GM12878 (cell line): ENCODE data around the gene PADI1. TPM values are rescaled to one million over a fixed set of nuclear protein-coding genes. Genes with fewer than 3 reads are reported as not detected.
A peak's percentile ranks its signal among the peaks of the same experiment; 100 is the strongest.

ENCODE experiments used
- ATAC-seq: fragments of 200-7000 bp; cut with Tn5 transposase; 3 replicates; pipeline ENCODE4 v1.9.1; 2020; ENCODE audit warnings: mild to moderate bottlenecking, moderate library complexity
- BruUV-seq: library from RNA; stranded (reverse); fragments of 400-500 nt; replicated peaks from 2 replicates; lab custom pipeline; 2021; lab: Mats Ljungman, UMichigan
- CTCF ChIA-PET: fragments of 300-600 bp; sonication (Branson Sonifier 250); formaldehyde crosslinking; extraction: SDS; loops from one replicate; lab custom pipeline; 2021; ENCODE audit warnings: inconsistent platforms; lab: Yijun Ruan, JAX
- POLR2A ChIA-PET: fragments of 350-600 bp; formaldehyde crosslinking; extraction: SDS; loops from one replicate; lab custom pipeline; 2021; ENCODE audit warnings: inconsistent platforms; lab: Charles Lee
- RAD21 ChIA-PET: fragments of 300-600 bp; sonication (Branson Sonifier 250); formaldehyde crosslinking; loops from one replicate; lab custom pipeline; 2023; ENCODE audit warnings: antibody characterized with exemption; ENCODE audit not compliant: unreplicated experiment; lab: Charles Lee
- SMC1A ChIA-PET: fragments of 300-600 bp; sonication (Branson Sonifier 250); formaldehyde crosslinking; loops from one replicate; lab custom pipeline; 2023; ENCODE audit not compliant: unreplicated experiment, uncharacterized antibody; lab: Charles Lee
- DNase-seq: peaks from one replicate; pipeline ENCODE4 v3.0.0-alpha.2; 2011; ENCODE audit warnings: low read depth, low spot score
- FAIRE-seq: peaks from 3 replicates; lab custom pipeline; 2011; peaks lifted over from hg19 to GRCh38; lab: Jason Lieb, UNC
- H2AFZ ChIP-seq: 2 replicates; pipeline ENCODE4 v1.6.0; 2011; ENCODE audit warnings: low read depth, low read length, control low read depth; ENCODE audit not compliant: control insufficient read depth
- H3K27ac ChIP-seq: 2 replicates; pipeline ENCODE4 v1.5.1; 2011; ENCODE audit warnings: control low read depth; ENCODE audit not compliant: control insufficient read depth, insufficient read depth
- H3K27me3 ChIP-seq, 2 experiments: replicated peaks in 1 of 2; 2 replicates each; pipeline versions ENCODE4 v1.6.0 to v1.6.1; 2011; ENCODE audit warnings: low read length in 1 of 2; ENCODE audit not compliant: control insufficient read depth in 2 of 2, insufficient read depth in 2 of 2
- H3K36me3 ChIP-seq, 2 experiments: 2 replicates each; pipeline ENCODE4 v1.5.1; 2011; ENCODE audit warnings: low read length in 1 of 2; ENCODE audit not compliant: control insufficient read depth in 2 of 2, insufficient read depth in 2 of 2
- H3K4me1 ChIP-seq: 2 replicates; pipeline ENCODE4 v1.6.1; 2011; ENCODE audit warnings: mild to moderate bottlenecking, low read length, moderate library complexity, mixed read lengths; ENCODE audit not compliant: control insufficient read depth, insufficient read depth
- H3K4me2 ChIP-seq: 2 replicates; pipeline ENCODE4 v1.6.0; 2011; ENCODE audit warnings: control low read depth; ENCODE audit not compliant: control insufficient read depth, insufficient read depth
- H3K4me3 ChIP-seq: fragments of 200-600 bp; sonication (generic); 2 replicates; pipeline ENCODE4 v1.5.1; 2016
- H3K79me2 ChIP-seq: 2 replicates; pipeline ENCODE4 v1.6.0; 2011; ENCODE audit warnings: low read length; ENCODE audit not compliant: control insufficient read depth, insufficient read depth
- H3K9ac ChIP-seq: 2 replicates; pipeline ENCODE4 v1.8.0; 2011; ENCODE audit warnings: low read length, control low read depth, mixed read lengths; ENCODE audit not compliant: control insufficient read depth, insufficient read depth
- H3K9me3 ChIP-seq: replicated peaks from 3 replicates; pipeline ENCODE4 v1.5.1; 2011; ENCODE audit warnings: mild to moderate bottlenecking, low read length; ENCODE audit not compliant: control insufficient read depth, insufficient read depth
- H4K20me1 ChIP-seq: 2 replicates; pipeline ENCODE4 v1.6.0; 2011; ENCODE audit not compliant: control insufficient read depth, insufficient read depth
- BACH1 ChIP-seq: fragments of 450-650 bp; IDR thresholded peaks from 2 replicates; pipeline ENCODE4 v1.6.1; 2017; ENCODE audit warnings: mild to moderate bottlenecking, borderline replicate concordance
- BHLHE40 ChIP-seq, 2 experiments: fragments of 450-650 bp in 1 of 2; IDR thresholded peaks; 2 replicates each; pipeline ENCODE4 v1.6.1; 2011 to 2017; ENCODE audit warnings: low read depth in 2 of 2, borderline replicate concordance in 1 of 2, improper control_type of control experiment in 1 of 2, low read length in 1 of 2, mild to moderate bottlenecking in 1 of 2
- CBFB ChIP-seq: IDR thresholded peaks from 2 replicates; pipeline ENCODE4 v1.6.1; 2016; ENCODE audit warnings: antibody characterized with exemption, low read depth
- ELK1 ChIP-seq: IDR thresholded peaks from 2 replicates; pipeline ENCODE4 v1.6.1; 2012; ENCODE audit warnings: low read depth, low read length, improper control_type of control experiment
- JUNB ChIP-seq: IDR thresholded peaks from 2 replicates; pipeline ENCODE4 v1.6.1; 2016; ENCODE audit warnings: antibody characterized with exemption, mild to moderate bottlenecking
- MEF2B ChIP-seq: fragments of 450-650 bp; IDR thresholded peaks from 2 replicates; pipeline ENCODE4 v1.6.1; 2018; ENCODE audit warnings: mild to moderate bottlenecking, moderate library complexity; ENCODE audit not compliant: partially characterized antibody, poor library complexity, severe bottlenecking
- MTA3 ChIP-seq: IDR thresholded peaks from 2 replicates; pipeline ENCODE4 v1.6.1; 2012; ENCODE audit warnings: low read length, inconsistent platforms, borderline replicate concordance
- NR2C2 ChIP-seq: IDR thresholded peaks from 2 replicates; pipeline ENCODE4 v1.6.1; 2011; ENCODE audit warnings: borderline replicate concordance, low read depth; ENCODE audit not compliant: control insufficient read depth, insufficient read length
- NR2F1 ChIP-seq: fragments of 450-650 bp; conservative IDR thresholded peaks from 2 replicates; pipeline ENCODE4 v1.6.1; 2017; ENCODE audit warnings: mild to moderate bottlenecking
- POLR2AphosphoS2 ChIP-seq: IDR thresholded peaks from 2 replicates; pipeline ENCODE4 v1.6.1; 2011; ENCODE audit warnings: low read depth, mild to moderate bottlenecking, low read length, improper control_type of control experiment, moderate library complexity
- ZBTB11 ChIP-seq: fragments of 450-650 bp; formaldehyde crosslinking; IDR thresholded peaks from 2 replicates; pipeline ENCODE4 v1.5.0; 2022; ENCODE audit warnings: mild to moderate bottlenecking, missing genetic modification characterization
- ZNF274 ChIP-seq: IDR thresholded peaks from one replicate; pipeline ENCODE4 v1.8.0; 2011; ENCODE audit not compliant: insufficient read length, insufficient read depth
- WGBS: methylation state at CpG from one replicate; pipeline ENCODE4 v1.1.6; 2016; ENCODE audit warnings: low lambda C conversion rate; ENCODE audit not compliant: insufficient replicate concordance, insufficient coverage; ENCODE audit errors: missing lambda C conversion rate; 5-methylcytosine and 5-hydroxymethylcytosine counted together
- in situ Hi-C: fragments of 300-500 bp; cut with MboI; formaldehyde crosslinking; loops from 9 replicates; pipeline ENCODE4 v1.14.3; 2018; ENCODE audit warnings: mixed read lengths
- intact Hi-C: fragments of 100-400 bp; cut with micrococcal nuclease; formaldehyde crosslinking; loops from one replicate; pipeline ENCODE4 v1.14.2; 2022; ENCODE audit not compliant: unreplicated experiment
- polyA plus RNA-seq, 11 experiments: library from polyadenylated mRNA; depleted of rRNA in 4 of 11; unstranded in 6 of 11; stranded (reverse) in 5 of 11; fragments of >200 nt; fragmentation: Nextera tagmentation in 4 of 11; fragmentation: Illumina TruSeq in 1 of 11; extraction: Ambion mirVana in 4 of 11; extraction: Trizol in 1 of 11; gene quantifications; 1 replicate in 1 of 11; 2 replicates in 10 of 11; pipeline versions ENCODE4 v1.2.1 to v1.2.3, GENCODE V29; 2011 to 2016; ENCODE audit warnings: inconsistent platforms in 2 of 11, missing spikeins in 2 of 11, low read depth in 1 of 11
- total RNA-seq, 4 experiments: library from RNA; depleted of rRNA in 3 of 4; stranded (reverse); fragments of >200 nt in 3 of 4; fragmentation: Illumina TruSeq in 1 of 4; extraction: Trizol in 1 of 4; gene quantifications; 2 replicates each; pipeline versions ENCODE4 v1.2.1 to v1.2.3, GENCODE V29; 2013 to 2021

PADI1 gene
- total and polyA plus RNA-seq, 10 of the 15 experiments (the other 5 are each of a cell fraction or from before 2014, with no cell fraction given): 0.05 TPM; not detected in 9

DNA sequence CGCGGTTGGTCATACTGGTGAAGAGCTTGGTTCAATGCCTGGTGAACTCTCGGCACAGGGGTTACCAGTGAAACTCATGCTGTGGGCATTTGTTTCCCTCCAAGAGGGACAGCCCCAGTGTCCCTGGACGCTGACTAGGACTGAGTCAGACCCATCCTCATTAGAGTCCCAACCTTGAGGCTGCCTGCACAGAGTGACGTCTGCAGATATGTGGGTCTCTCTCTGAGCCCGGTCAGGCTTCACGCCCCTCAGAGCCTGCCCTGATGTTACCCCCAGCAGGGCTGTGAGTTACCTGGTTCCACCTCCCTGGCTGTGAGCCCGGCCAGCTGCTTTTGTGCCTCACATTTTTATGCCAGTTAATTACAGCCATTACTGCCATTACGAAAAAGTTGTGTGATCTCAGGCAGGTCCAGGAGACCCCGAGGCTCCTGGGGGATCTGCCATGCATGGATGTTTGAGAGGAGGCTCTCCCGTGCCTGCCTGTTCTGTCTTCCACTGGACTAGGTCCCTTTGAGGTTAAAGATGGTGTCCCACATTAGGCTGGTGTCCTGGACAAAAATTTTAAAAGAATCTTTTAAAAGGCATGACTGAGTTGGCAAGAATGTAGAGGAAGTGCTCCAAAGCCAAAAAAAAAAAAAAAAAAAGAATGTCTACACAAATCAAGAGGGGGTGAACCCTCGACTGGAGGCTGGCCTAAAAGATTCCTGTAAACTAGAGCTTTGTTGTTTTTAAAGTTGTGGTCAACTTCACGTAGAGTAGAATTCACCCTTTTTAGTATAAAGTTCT, 36.6 kb upstream of the PADI1 start:
- in situ Hi-C loops (no loop called here), intact Hi-C loops (no loop called here)
- H3K4me3 ChIP-seq: no peak overlapping the region
- H3K9me3 ChIP-seq: no peaks in the 10 kb centered on the region; the same call in 2 of the 3 replicates
- H3K27me3 ChIP-seq: no peaks in the 10 kb centered on the region
- ChIA-PET POLR2A (no interaction called here), CTCF (interaction anchor here (1.2 kb wide), 1 partner anchor 15 kb away, joined by 3 read pairs; no protein-coding TSS in a partner anchor), SMC1A (no interaction called here), RAD21 (interaction anchor here (0.8 kb wide), 1 partner anchor 27 kb away, joined by 4 read pairs; no protein-coding TSS in a partner anchor)
- H3K4me2 ChIP-seq: no peak overlapping the region
- 27% methylated on average over 13 of the region's 13 CpGs for WGBS
- no peaks in the 10 kb centered on the region for H3K79me2 ChIP-seq
- DNase-seq: no peak
- no TSS peak for BruUV-seq
- no peaks in the 10 kb centered on the region for H3K36me3 ChIP-seq
- H2AFZ ChIP-seq: no peak overlapping the region
- ATAC-seq: peak; percentile 78
- FAIRE-seq: no peak
- no peaks in the 10 kb centered on the region for H4K20me1 ChIP-seq
- H3K9ac ChIP-seq: no peak overlapping the region
- H3K27ac ChIP-seq: no peak overlapping the region
- no peaks in the 10 kb centered on the region for H3K4me1 ChIP-seq
- TF ChIP-seq BHLHE40 (IDR thresholded peaks at IDR 0.05; ENCODE audit: borderline replicate concordance in 1 of 2, low read depth in 2 of 2, low read length in 1 of 2) (no peak), NR2C2 (no peak)

- no peaks in the 10 kb centered on the region for H3K4me1 ChIP-seq
- H3K27ac ChIP-seq: no peak overlapping the region
- no peak overlapping the region for H2AFZ ChIP-seq
- in situ Hi-C loops (no loop called here), intact Hi-C loops (no loop called here)
- no peak for FAIRE-seq
- ChIA-PET SMC1A (interaction anchor here (0.9 kb wide), 1 partner anchor 63 kb away, joined by 3 read pairs; no protein-coding TSS in a partner anchor), POLR2A (interaction anchor here (1.5 kb wide), 1 partner anchor 21 kb away, joined by 3 read pairs; no protein-coding TSS in a partner anchor), CTCF (interaction anchor here (1.0 kb wide), 1 partner anchor 9 kb away, joined by 3 read pairs; no protein-coding TSS in a partner anchor), RAD21 (no interaction called here)
- no peak overlapping the region for H3K4me2 ChIP-seq
- no peak for DNase-seq
- H3K4me3 ChIP-seq: no peak overlapping the region
- peaks cover 4% of the 10 kb centered on the region; the same call in 2 of the 3 replicates for H3K9me3 ChIP-seq
- no peak for ATAC-seq
- H4K20me1 ChIP-seq: no peaks in the 10 kb centered on the region
- H3K79me2 ChIP-seq: no peaks in the 10 kb centered on the region
- no TSS peak for BruUV-seq
- H3K9ac ChIP-seq: no peak overlapping the region
- H3K36me3 ChIP-seq: no peaks in the 10 kb centered on the region
- no peaks in the 10 kb centered on the region for H3K27me3 ChIP-seq
- no peak for TF ChIP-seq ELK1
- TF ChIP-seq MEF2B: no peak
- TF ChIP-seq ZBTB11: no peak
- no peak for TF ChIP-seq JUNB
- TF ChIP-seq BACH1: no peak
- no peak for TF ChIP-seq MTA3
- no peak for TF ChIP-seq POLR2AphosphoS2
- TF ChIP-seq NR2F1: no peak
- TF ChIP-seq CBFB: no peak
- TF ChIP-seq ZNF274: no peak
Observed at GRCh38 chr1:17170571-17170970, 34.4 kb upstream of the PADI1 start.
